OCI-LY7 (cell line): ENCODE results near the gene HK2.

Experiments
- EZH2phosphoT487 ChIP-seq: fragments of 200-600 bp; sonication (generic); IDR thresholded peaks from 2 replicates; pipeline ENCODE4 v1.6.1; 2018; ENCODE audit warnings: low read depth, borderline replicate concordance, mild to moderate bottlenecking, mixed run types, antibody characterized with exemption, low read length, moderate library complexity, mixed read lengths
- TF ChIP-seq, protein P1 (sequence below): fragments of 200-600 bp; sonication (generic); conservative IDR thresholded peaks from 2 replicates; pipeline ENCODE4 v1.5.1; 2014; ENCODE audit warnings: mild to moderate bottlenecking, antibody characterized with exemption, low read length, moderate library complexity, mixed read lengths

- TF ChIP-seq, protein P1, sequence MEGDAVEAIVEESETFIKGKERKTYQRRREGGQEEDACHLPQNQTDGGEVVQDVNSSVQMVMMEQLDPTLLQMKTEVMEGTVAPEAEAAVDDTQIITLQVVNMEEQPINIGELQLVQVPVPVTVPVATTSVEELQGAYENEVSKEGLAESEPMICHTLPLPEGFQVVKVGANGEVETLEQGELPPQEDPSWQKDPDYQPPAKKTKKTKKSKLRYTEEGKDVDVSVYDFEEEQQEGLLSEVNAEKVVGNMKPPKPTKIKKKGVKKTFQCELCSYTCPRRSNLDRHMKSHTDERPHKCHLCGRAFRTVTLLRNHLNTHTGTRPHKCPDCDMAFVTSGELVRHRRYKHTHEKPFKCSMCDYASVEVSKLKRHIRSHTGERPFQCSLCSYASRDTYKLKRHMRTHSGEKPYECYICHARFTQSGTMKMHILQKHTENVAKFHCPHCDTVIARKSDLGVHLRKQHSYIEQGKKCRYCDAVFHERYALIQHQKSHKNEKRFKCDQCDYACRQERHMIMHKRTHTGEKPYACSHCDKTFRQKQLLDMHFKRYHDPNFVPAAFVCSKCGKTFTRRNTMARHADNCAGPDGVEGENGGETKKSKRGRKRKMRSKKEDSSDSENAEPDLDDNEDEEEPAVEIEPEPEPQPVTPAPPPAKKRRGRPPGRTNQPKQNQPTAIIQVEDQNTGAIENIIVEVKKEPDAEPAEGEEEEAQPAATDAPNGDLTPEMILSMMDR = no peak
- no peak for TF ChIP-seq EZH2phosphoT487
Measured at GRCh38 chr2:74861531-74861930, 27.6 kb downstream of the HK2 start.
